ENCODE data around the gene MAG. TPM values are rescaled to one million over a fixed set of nuclear protein-coding genes. Genes with fewer than 3 reads are reported as not detected.

The MAG gene
- total and polyA plus RNA-seq, 2 of the 8 experiments (the other 6 are each of a cell fraction or from before 2014, with no cell fraction given), result 0.20 to 1.3 TPM

- no peak for TF ChIP-seq POU5F1 (IDR thresholded peaks at IDR 0.05; ENCODE audit: low read depth, low read length)
- no peak for TF ChIP-seq JUN (IDR thresholded peaks at IDR 0.05; ENCODE audit: low read depth, low read length)
- TF ChIP-seq GABPA (IDR thresholded peaks at IDR 0.05; ENCODE audit: borderline replicate concordance, insufficient read depth, low read length), result no peak
Measured at GRCh38 chr19:35357867-35358573, 66.1 kb downstream of the MAG start, which contains the start of gene FFAR3 (continued).

Measured in H1 (cell line).